ENCODE data around the gene ERC2.

The ERC2 gene

DNA sequence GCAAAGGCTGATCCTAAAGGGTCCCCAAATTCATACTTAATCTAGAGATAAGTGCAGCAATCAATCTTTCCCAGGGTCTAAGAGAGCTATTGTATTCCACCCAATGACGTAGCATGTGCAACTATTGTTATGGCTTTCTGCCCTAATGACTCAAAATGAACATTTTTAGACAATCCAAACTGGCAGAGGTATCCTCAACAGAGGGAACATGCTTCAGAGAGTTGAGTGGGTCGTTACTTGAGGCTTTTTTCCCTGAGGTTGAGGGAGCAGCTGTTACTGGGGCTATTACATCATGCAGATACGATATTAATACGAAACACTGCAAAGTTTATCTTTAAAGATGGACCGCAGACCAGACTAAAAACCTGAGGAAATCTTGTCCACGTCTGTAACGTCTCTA, 702.9 kb downstream of the ERC2 start:
- DNase-seq (ENCODE audit: low spot score) = no peak
- no peak for FAIRE-seq

DNA sequence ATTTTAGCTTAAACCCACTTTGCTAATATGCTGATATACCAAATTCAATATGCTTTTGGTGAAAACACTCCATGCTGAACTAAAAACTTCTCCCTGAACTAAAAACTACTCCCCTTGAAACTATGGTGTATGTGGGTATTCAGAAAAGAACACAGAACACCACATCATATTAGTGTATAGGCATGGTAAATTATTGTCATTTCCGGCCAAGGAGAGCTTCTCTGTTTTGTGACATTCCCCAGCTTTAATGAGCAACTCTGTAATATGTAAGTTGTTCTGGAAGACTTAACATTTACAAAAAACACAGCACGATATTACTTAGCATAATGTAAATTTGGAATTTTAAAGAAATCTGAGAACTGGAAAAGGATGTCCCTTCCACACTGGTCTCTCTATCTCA, 711.3 kb downstream of the ERC2 start:
- FAIRE-seq = no peak
- no peak for DNase-seq (ENCODE audit: low spot score)

DNA sequence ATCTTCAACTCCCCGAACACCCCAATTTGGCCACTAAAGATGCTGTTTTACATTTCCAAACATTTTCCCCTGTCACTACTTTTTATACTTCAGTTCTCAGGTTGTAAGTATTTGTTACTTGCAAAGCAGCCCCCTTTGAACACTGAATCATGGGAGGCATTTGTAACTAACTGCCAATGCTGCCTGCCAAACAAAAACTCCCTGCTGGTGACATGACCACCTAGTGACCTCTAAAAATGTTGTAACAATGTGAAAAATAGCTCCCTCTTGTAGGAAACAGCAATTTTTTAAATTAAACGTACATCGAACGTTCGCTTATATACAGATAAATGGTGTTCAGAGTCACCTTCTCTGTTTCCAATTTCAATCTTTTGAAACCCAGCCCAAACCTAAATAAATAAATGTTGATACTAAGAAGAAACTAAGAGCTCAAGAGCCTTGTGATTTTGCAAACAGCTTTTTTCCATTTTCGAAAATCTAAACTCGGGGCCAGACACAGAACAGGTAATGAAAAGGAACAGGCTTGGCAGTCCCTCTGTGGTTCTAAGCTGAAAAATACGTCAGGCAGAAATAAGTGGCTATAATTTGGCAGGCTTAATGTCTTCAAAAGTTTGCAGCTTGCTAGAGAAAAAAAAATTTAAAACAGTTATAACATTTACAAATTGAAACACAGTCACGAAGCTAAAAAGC, 712.6 kb downstream of the ERC2 start:
- DNase-seq (ENCODE audit: low spot score) = no peak
- FAIRE-seq = no peak

DNA sequence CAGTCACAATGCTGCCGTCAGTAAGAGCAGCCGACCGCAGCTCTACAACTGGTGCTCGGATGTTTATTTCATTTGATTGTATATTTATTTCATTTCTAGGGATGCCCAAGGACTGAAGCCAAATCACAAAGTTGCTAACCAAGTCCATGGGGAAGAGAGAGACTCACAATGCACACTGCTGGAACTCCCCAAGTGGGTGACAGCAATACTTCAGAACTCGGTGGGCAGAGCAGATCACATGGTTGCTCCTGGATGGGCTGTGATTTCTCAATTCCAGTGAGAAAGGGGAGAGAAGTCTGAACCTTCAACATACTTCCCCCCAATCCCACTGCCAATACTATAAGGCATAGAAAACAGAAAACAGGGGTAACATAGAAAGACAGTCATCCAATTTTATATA, 715.4 kb downstream of the ERC2 start:
- no peak for DNase-seq (ENCODE audit: low spot score)
- FAIRE-seq = no peak

DNA sequence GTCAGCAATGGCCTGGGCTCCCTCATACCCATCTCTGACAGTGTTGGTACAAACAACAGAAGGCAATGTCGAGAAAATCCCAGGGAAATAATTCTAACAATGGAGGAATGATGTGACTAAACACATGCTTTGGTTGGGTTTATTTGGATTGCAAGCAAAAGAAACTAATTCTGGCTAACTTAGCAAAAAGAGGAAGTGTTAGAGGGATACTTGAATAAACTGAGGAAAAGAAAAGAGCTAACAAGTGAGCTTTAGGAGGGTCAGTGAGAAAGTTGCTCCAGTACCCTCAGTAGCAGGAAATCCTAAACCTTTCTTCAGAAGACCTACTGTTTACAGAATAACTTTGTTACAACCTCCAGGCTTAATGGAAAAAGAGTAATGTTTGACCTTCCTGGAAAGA, 716.5 kb downstream of the ERC2 start:
- FAIRE-seq = no peak
- no peak for DNase-seq (ENCODE audit: low spot score)

DNA sequence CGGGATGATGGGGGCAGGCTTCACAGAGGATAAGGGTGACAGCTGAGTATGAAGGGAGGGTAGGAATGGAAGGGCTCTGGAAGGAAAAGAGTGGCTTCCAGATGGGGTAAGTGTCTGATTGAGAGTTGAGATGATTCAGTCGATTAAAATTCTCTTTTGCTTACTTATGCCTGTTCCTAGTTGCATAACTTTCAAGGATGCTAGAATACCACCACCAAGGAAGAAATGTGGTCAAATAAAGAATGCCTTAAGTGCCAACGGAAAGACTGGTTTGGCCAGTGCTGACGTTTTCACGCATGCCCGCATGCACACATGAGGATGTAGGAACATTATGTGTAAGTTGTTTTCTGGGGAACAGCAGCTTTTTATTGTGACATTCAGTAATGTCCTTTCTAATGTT, 717.7 kb downstream of the ERC2 start:
- DNase-seq (ENCODE audit: low spot score) = peak; percentile 75
- no peak for FAIRE-seq

DNA sequence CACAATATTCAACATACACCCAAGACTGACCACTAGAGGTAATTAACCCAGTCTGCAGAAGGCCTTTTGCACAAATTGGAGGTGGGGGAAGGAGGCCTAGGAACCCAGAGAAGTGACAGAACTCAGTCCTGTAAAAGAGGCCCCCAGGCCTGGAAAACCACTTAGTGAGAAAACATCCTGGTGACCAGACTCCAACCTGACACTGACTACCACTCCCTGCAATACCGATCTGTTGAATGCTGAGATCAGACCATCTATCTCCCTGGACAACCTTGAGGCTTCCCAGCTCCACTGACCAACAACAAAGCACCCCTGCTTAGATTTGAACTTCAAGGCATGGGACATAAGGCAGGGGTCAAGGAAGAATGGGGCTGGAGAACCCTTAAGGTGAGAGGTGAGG, 719.2 kb downstream of the ERC2 start:
- DNase-seq (ENCODE audit: low spot score) = no peak
- no peak for FAIRE-seq

DNA sequence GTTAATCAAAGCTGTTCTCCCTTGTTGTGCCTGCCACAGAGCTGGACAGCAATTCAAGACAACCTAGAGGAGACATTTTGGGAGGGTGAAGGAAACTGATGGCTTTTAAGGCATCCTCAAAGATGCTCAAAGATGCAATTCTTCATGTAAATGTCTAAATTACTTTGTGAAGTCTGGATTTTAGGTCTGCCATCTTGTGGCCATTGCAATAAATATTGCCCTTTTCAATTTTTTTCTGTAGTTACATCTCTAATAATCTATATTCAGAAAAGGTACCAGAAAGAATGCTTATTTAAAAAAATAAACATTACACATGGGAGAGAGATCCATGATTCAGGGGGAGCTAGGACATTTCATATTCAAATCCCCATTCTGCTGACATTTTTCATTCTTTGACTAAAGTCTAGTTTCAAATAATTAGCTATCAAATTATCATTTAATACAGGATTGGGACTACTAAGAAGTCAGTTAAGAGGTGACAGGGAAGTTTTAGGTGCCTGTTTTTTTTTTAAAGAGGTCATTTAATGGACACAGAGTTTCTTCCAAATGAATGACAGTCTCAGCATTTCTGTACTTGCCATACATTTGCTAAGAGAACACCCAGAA, 721.4 kb downstream of the ERC2 start:
- DNase-seq (ENCODE audit: low spot score) = no peak
- no peak for FAIRE-seq

DNA sequence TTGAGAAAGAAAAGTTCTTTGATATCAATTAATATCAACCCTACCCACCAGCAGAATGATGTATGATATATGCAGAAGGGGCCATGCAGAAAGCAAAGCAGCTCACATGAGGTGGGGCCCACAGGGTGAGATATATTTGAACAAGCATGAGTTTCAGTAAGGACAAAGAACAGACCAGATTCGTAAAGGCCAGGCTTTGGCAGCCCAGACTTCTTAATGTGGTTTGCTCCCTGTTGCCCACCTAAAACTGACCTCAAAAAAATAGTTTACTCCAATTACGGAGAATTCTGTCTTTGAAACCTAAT, 725.5 kb downstream of the ERC2 start:
- FAIRE-seq (no peak), DNase-seq (ENCODE audit: low spot score) (no peak)

DNA sequence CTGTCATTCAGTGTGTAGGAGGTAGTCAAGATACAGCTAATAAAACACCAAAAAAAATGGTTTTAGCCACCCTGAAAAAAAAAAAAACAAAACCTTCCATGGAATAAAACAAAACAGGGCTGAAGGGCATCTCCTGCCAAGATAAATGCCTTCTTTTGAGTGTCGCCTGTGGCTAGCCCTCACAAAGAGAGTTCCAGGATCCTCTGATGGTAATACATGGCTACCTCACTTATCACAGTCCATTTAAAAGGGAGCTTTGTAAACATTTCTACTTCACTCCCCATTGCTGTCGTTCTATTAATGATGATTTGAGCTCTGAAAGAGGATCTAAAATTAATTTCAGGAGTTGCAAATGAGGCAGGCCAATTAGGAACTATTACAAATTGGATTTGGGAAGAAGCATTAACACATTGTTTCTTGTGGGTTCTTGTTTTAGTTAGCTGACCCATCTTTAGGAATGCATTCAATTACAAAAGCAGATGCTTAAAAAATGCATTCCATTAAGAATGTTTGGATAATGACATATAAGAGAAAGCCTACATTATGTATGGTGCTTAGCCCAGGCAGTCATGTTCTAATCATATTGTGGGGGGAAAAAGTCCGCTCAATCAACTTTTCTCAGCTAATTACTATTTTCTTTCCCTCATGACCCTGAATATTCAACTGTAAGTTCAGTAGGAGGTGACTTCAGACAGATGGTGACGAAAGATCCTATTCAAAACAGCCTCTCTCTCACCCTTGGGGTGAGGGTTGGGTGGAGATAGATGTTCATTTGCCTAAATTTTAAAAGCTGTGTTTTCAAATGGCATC, 726.0 kb downstream of the ERC2 start:
- no peak for FAIRE-seq

DNA sequence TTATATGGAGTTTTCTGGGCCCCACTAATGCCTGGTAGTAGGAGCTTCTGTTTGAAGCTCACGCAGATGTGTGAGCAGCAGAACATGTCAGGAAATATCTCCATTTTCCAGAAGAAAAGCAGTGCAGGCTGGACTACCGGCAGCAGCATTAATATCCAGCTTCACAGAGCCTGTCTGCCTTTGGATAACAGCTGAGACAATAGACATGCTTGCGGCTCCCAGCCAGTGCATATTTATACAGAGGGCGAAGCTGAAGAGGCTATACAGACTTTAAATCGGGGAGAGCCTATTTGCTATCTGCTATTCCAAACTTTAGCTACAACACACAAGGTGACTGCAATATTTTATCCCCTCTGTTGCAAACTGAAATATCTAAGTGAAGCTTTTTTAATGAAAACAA, 731.1 kb downstream of the ERC2 start:
- no peak for DNase-seq (ENCODE audit: low spot score)
- no peak for FAIRE-seq

More for the DNA sequence above, 726.0 kb downstream of the ERC2 start:
- no peak for DNase-seq (ENCODE audit: low spot score)

DNA sequence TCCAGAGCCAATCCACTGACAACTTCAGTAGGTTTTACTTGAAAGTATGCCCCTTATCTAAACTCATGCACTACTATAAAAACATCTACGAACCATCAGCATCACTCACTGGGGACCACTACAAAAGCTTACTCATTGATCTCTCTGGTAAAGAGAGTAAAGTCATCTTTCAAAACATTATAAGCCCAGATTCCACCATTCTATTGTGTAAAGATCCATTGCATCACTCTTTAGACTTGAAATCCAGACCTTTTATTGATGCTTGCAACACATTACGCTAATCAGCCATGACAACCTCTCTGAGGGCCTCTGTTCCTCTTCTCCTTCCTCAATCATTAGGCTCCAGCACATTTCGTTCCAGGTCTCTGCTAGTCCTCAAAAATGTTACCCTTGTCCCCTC, 732.3 kb downstream of the ERC2 start:
- no peak for FAIRE-seq
- no peak for DNase-seq (ENCODE audit: low spot score)

DNA sequence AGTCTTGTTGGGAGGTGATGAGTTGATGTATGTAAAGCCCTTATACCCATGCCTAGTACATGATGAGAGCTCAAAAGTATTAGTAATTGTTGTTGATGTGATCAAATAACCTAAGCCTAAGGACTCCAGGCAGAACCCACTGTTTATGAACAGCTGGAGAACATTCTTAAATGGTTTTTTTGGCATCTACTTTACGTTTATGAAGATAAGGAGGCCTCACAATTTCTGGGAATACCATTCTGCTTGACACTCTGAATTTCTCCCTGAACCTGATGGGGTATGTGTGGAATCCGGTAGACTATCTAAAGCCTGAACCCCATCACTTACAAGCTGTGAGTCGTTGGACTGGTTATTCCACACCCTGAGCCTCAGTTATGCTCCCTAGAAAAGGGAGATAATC, 736.5 kb downstream of the ERC2 start:
- FAIRE-seq = no peak

DNA sequence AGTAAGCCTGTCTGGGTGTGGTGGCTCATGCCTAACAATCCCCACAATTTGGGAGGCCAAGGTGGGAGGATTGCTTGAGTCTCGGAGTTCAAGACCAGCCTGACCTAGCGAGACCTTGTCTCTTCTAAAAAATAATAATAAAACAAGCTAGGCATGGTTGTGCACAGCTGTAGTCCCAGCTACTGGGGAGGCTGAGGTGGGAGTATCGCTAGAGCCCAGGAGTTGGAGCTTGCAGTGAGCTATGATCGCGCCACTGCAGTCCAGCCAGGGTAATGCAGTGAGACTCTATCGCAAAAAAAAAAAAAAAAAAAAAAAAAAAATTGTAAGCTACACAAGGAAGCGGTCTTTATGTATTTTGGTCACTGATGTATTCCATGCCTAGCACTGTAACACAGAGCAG, 738.7 kb downstream of the ERC2 start:
- no peak for DNase-seq (ENCODE audit: low spot score)
- FAIRE-seq = no peak

More for the DNA sequence above, 736.5 kb downstream of the ERC2 start:
- no peak for DNase-seq (ENCODE audit: low spot score)

DNA sequence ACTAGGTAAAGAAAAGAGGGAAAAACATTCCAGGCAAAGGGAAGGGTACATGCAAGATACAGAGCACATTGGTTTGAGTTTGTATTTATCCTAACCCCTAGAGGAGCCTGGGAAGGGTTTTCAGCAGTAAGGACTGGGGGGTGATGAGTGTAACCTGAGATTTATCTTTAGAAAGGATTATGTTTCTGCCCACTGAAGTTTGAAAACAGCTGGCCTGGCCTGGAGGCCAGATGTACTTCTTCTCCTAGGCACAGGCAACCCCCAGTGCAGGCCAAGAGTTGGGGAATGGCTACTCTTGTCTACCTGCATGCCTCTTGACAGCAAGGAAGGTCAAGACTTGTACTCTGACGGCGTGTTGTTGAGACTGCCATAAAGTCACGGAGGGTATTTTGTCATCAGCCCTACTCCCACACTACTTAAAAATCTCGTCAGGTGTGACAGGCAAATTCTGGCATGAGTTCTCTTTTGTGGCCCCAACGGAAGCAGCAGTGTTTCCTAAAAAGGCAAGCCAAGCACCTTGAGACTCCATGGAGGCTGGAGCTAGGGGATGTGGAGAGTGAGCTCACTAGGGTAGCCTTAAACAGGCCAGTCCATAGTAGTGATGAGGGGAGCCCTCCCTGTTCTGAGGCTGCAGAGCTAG, 739.7 kb downstream of the ERC2 start:
- FAIRE-seq (no peak), DNase-seq (ENCODE audit: low spot score) (no peak)

DNA sequence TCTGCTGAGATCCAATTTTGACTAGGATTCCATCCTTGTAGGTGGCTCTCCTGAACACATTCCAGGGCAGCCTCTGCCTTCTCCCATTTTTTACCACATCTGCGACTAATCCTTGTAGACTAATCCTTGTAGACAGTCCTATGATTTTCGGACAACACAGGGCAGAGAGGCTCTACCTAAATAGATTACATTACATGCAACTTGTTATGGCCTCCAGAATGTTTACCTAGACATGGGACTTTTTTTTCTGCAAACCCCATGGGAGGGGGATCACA, 741.8 kb downstream of the ERC2 start:
- DNase-seq (ENCODE audit: low spot score) (no peak), FAIRE-seq (no peak)

DNA sequence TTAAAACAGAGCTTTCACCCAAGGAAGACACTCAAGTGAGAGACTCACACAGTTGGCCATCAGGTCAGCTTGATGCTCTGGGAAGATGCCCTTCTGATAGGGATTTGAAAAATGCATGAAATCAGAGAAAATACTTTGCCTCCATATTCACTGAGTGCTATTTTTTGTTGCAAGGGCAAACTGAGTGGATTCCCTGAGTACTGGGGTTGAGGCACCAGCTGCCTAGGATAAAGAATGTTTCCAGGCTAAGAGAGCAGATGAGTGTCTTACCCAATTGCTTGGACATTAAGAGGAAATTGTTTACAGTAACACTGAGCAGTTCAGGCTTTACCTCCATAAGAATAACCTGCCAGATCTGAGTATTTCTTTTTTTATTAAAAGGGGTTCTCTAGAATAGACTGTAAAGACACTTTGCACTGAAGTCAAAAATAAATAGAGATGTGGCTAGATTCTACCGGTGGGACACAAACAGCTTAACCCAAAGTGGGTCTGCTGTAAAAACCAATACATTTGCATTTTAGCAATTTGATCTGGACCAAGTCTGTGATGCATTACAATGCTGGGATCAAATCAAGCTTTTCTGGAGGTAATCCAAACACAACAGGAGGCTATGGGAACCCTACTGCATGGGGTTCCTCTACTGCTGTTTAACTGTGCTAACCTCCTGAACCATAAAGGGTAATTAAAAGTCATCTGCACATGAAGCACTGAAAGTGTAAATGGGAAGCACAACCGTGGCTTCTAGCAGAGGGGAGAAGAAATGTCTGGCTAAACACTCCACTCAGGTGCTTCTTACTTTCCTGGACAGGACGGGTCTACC, 742.4 kb downstream of the ERC2 start:
- FAIRE-seq (no peak), DNase-seq (ENCODE audit: low spot score) (no peak)

DNA sequence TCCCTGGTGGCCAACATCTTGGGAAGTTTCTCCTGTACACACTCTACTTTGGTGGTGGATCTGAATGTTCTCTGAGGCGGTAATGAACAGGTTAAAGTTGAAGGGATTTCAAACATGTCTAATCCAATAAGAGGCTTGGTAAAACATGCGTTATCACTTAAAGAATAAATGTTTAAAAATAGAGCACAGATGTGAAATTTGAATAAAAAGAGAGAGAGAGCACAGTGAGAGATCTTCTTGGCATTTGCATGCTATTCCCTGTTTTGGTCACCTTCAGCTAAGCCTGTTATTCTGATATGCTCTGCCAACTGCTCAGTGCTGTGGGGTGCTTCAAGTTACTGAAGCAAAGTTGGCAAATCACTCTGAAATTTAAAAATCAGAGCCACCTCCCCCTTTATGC, 743.4 kb downstream of the ERC2 start:
- no peak for FAIRE-seq
- DNase-seq (ENCODE audit: low spot score) = no peak

DNA sequence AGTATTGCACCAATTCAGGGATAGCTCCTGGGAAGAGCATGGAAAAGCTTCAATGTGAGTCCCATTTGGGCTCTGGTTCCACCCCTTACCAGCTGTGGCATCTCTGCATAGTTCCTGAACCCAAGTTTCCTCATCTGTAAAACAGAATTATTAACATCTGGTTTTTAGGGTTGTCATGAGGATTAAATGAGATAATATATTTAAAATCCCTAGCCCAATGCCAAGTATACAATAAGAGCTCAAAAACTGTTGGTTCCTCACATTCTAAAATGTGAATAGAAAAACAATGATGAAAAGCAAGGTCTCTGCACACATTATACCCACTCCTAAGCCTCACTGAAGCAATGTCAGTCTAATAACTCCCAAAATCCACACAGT, 743.9 kb downstream of the ERC2 start:
- FAIRE-seq (no peak), DNase-seq (ENCODE audit: low spot score) (no peak)

DNA sequence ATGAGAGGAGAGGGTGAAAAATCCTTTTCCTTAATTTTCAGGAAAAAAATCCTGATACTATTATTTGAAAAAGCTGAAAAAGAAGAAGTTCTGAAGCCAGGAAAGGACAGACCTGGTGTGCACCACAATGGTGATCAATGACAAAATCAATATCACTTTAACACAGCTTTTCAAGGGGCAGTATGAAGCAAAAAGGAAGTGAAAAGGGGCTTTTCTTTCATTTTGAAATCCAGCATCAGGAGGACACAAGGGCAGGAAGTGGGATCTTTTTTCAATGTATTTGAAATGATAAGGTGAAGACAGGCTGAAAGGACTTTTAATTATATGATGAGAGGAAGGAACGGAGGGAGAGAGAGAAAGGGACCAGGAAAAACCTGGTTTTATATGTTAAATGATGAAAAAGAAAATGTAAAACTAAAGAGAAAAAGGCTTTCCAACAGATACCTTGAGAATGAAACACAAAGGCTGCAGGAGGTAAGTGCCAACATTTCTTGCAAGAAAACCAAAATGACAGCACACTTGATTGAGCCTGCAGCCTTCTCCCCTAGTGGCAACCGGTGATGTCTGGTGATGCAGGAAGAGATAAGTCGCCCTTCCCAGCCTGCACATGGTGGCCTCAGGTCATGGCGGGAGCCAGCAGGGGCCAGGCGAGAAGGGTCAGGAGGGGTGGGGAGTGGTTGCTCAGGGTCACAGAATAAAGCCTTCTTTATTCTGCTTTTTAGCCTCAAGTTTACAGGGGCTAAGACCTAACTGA, 744.4 kb downstream of the ERC2 start:
- FAIRE-seq (no peak), DNase-seq (ENCODE audit: low spot score) (no peak)

All from RCC 7860 (cell line).